Measurements from ENCODE around the gene CRYBB1.

DNA sequence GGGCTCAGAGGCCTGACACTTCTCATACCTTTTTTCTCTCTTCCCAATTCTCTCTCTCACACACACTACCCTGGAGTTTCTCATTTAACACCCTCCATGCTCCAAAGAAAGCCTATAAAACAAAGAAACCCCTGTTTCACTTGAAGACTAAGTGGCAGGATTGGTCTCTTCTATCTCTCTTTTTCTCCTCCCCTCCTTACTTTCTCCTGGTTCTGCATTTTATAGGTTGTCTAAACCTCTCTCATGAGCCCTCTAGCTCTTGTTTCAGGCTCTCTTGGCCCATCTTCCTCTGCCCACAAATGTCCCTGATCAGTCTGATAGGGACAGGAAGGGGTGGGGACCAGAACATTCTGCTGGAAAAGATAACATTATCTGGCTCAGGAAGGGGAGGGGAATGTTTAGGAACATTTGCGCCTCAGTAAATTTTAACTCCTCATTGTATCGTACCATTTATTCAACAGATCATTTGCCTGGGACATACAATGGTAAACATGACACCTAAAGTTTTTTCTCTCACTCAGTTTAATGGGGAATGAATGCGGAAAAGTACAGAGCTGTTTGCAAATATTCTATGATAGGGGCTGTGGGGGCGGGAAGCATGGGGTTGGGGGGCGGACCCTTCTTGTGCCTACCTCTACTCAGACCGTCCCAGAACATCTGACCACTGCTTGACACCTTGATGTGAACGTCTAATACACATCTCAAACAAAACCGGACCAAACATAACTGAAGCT is 14.8 kb upstream of the CRYBB1 start:
- TF ChIP-seq, protein P1, sequence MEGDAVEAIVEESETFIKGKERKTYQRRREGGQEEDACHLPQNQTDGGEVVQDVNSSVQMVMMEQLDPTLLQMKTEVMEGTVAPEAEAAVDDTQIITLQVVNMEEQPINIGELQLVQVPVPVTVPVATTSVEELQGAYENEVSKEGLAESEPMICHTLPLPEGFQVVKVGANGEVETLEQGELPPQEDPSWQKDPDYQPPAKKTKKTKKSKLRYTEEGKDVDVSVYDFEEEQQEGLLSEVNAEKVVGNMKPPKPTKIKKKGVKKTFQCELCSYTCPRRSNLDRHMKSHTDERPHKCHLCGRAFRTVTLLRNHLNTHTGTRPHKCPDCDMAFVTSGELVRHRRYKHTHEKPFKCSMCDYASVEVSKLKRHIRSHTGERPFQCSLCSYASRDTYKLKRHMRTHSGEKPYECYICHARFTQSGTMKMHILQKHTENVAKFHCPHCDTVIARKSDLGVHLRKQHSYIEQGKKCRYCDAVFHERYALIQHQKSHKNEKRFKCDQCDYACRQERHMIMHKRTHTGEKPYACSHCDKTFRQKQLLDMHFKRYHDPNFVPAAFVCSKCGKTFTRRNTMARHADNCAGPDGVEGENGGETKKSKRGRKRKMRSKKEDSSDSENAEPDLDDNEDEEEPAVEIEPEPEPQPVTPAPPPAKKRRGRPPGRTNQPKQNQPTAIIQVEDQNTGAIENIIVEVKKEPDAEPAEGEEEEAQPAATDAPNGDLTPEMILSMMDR (IDR thresholded peaks at IDR 0.05; ENCODE audit: poor library complexity) = no peak
- TF ChIP-seq EZH2 (IDR thresholded peaks at IDR 0.05; ENCODE audit: borderline replicate concordance) (no peak), EZH2phosphoT487 (IDR thresholded peaks at IDR 0.05; ENCODE audit: low read depth, severe bottlenecking, unreplicated experiment) (no peak)

Data from hepatocyte (in vitro differentiated cells).